A549 (cell line): ENCODE data around the gene ZNF655. TPM values are rescaled to one million over a fixed set of nuclear protein-coding genes. Genes with fewer than 3 reads are reported as not detected.
A peak's percentile ranks its signal among the peaks of the same experiment; 100 is the strongest.

Experiments
- ATAC-seq, 2 experiments: fragments of 200-7000 bp in 1 of 2; fragments of >200 bp in 1 of 2; cut with Nextera tagmentation in 1 of 2; cut with Tn5 transposase in 1 of 2; 3 replicates each; pipeline versions ENCODE4 v1.8.0 to v1.9.1; 2018 to 2020; ENCODE audit warnings: mild to moderate bottlenecking in 1 of 2, moderate library complexity in 1 of 2
- CTCF ChIA-PET: fragments of 300-600 bp; sonication (Branson Sonifier 250); formaldehyde crosslinking; extraction: SDS; loops from one replicate; lab custom pipeline; 2021; ENCODE audit warnings: antibody characterized with exemption, inconsistent platforms; lab: Yijun Ruan, JAX
- POLR2A ChIA-PET: fragments of 350-600 bp; formaldehyde crosslinking; extraction: SDS; loops from one replicate; lab custom pipeline; 2021; ENCODE audit warnings: antibody characterized with exemption, inconsistent platforms; lab: Yijun Ruan, JAX
- DNase-seq, 2 experiments: peaks; one replicate each; pipeline versions ENCODE4 v3.0.0 to v3.0.0-alpha.2; 2011 to 2016; ENCODE audit warnings: low read depth in 1 of 2, low spot score in 1 of 2
- FAIRE-seq: peaks from 2 replicates; lab custom pipeline; 2011; peaks lifted over from hg19 to GRCh38; lab: Jason Lieb, UNC
- H3K27ac ChIP-seq, 2 experiments: fragments of >200 bp; sonication (Bioruptor Twin); formaldehyde crosslinking; 3 replicates each; pipeline ENCODE4 v1.5.1; 2016 to 2017
- H3K4me1 ChIP-seq: fragments of >200 bp; sonication (Bioruptor Twin); formaldehyde crosslinking; 3 replicates; pipeline ENCODE4 v1.6.1; 2016
- H3K4me2 ChIP-seq: fragments of >200 bp; sonication (Bioruptor Twin); formaldehyde crosslinking; 3 replicates; pipeline ENCODE4 v1.6.1; 2016
- H3K4me3 ChIP-seq: fragments of >200 bp; sonication (Bioruptor Twin); formaldehyde crosslinking; 3 replicates; pipeline ENCODE4 v1.5.1; 2016
- H3K9me3 ChIP-seq: fragments of >200 bp; sonication (Bioruptor Twin); formaldehyde crosslinking; 3 replicates; pipeline ENCODE4 v1.6.1; 2016
- BHLHE40 ChIP-seq: IDR thresholded peaks from 2 replicates; pipeline ENCODE4 v1.6.1; 2012; ENCODE audit warnings: low read depth, low read length, inconsistent platforms
- EHMT2 ChIP-seq: fragments of 200-600 bp; sonication (generic); IDR thresholded peaks from 2 replicates; pipeline ENCODE4 v1.6.1; 2016; ENCODE audit warnings: antibody characterized with exemption, low read depth, mild to moderate bottlenecking, moderate library complexity
- EP300 ChIP-seq, 2 experiments: fragments of >200 bp; sonication (Bioruptor Twin); formaldehyde crosslinking; IDR thresholded peaks; 2 replicates in 1 of 2; 3 replicates in 1 of 2; pipeline ENCODE4 v1.6.1; 2016 to 2017
- ESRRA ChIP-seq: fragments of 150-350 bp; IDR thresholded peaks from 2 replicates; pipeline ENCODE4 v1.6.1; 2014; ENCODE audit warnings: mild to moderate bottlenecking, low read length, borderline replicate concordance
- FOXS1 ChIP-seq: fragments of 250-450 bp; sonication (Bioruptor Pico); IDR thresholded peaks from 2 replicates; pipeline ENCODE4 v1.5.0; 2020; ENCODE audit warnings: mild to moderate bottlenecking, moderate library complexity
- HEYL ChIP-seq: fragments of 250-450 bp; sonication (Bioruptor Pico); IDR thresholded peaks from 2 replicates; pipeline ENCODE4 v1.8.0; 2021; ENCODE audit warnings: mild to moderate bottlenecking, moderate library complexity
- HOXB5 ChIP-seq: fragments of 250-450 bp; sonication (Bioruptor Pico); IDR thresholded peaks from 2 replicates; pipeline ENCODE4 v1.5.0; 2020; ENCODE audit warnings: mild to moderate bottlenecking, moderate library complexity
- JUN ChIP-seq, 2 experiments: fragments of >200 bp; sonication (Bioruptor Twin); formaldehyde crosslinking; IDR thresholded peaks; 2 replicates in 1 of 2; 3 replicates in 1 of 2; pipeline ENCODE4 v1.6.1; 2016 to 2017
- KDM1A ChIP-seq: fragments of 200-600 bp; sonication (generic); IDR thresholded peaks from 2 replicates; pipeline ENCODE4 v1.6.1; 2016; ENCODE audit warnings: low read depth, mild to moderate bottlenecking
- MAZ ChIP-seq: fragments of 150-350 bp; IDR thresholded peaks from 2 replicates; pipeline ENCODE4 v1.6.1; 2014; ENCODE audit warnings: antibody characterized with exemption, low read depth, low read length, borderline replicate concordance
- MYC ChIP-seq: IDR thresholded peaks from 2 replicates; pipeline ENCODE4 v1.6.1; 2012; ENCODE audit warnings: mild to moderate bottlenecking, inconsistent platforms, low read length, improper control_type of control experiment, borderline replicate concordance
- NFE2L2 ChIP-seq: fragments of 150-350 bp; conservative IDR thresholded peaks from 2 replicates; pipeline ENCODE4 v1.6.1; 2014; ENCODE audit warnings: low read length
- NR3C1 ChIP-seq: fragments of >200 bp; sonication (Bioruptor Twin); formaldehyde crosslinking; IDR thresholded peaks from 3 replicates; pipeline ENCODE4 v1.6.1; 2017
- POLR2A ChIP-seq: IDR thresholded peaks from 2 replicates; pipeline ENCODE4 v1.6.1; 2012; ENCODE audit warnings: mild to moderate bottlenecking, low read length
- POLR2AphosphoS2 ChIP-seq: conservative IDR thresholded peaks from 2 replicates; pipeline ENCODE4 v1.6.1; 2012; ENCODE audit warnings: low read length, improper control_type of control experiment, inconsistent platforms
- RCOR1 ChIP-seq: fragments of 150-350 bp; IDR thresholded peaks from 2 replicates; pipeline ENCODE4 v1.6.1; 2014; ENCODE audit warnings: antibody characterized with exemption, low read length, low read depth
- RFX5 ChIP-seq: fragments of 450-650 bp; IDR thresholded peaks from 2 replicates; pipeline ENCODE4 v1.7.1; 2014; ENCODE audit warnings: antibody characterized with exemption, mild to moderate bottlenecking, moderate library complexity
- SMC3 ChIP-seq: fragments of >200 bp; sonication (Bioruptor Twin); formaldehyde crosslinking; IDR thresholded peaks from 3 replicates; pipeline ENCODE4 v1.6.1; 2018; ENCODE audit warnings: inconsistent platforms
- ZC3H11A ChIP-seq: fragments of 450-650 bp; IDR thresholded peaks from 2 replicates; pipeline ENCODE4 v1.6.1; 2014; ENCODE audit warnings: antibody characterized with exemption, mild to moderate bottlenecking
- ZNF302 ChIP-seq: fragments of 250-450 bp; sonication (Bioruptor Pico); IDR thresholded peaks from 2 replicates; pipeline ENCODE4 v1.9.0; 2021; ENCODE audit warnings: inconsistent platforms, mild to moderate bottlenecking, moderate library complexity
- WGBS: methylation state at CpG from one replicate; pipeline ENCODE4 v1.1.6; 2017; ENCODE audit errors: missing lambda C conversion rate; 5-methylcytosine and 5-hydroxymethylcytosine counted together
- polyA plus RNA-seq, 4 experiments: library from polyadenylated mRNA; depleted of rRNA in 3 of 4; stranded (reverse); fragments of >200 nt; fragmentation: RNase III in 1 of 4; extraction: RNeasy Plus Mini Kit Qiagen cat#74134 plus additional on column Dnase treatment in 1 of 4; gene quantifications; 2 replicates in 3 of 4; 3 replicates in 1 of 4; pipeline ENCODE4 v1.2.3, GENCODE V29; 2011 to 2017
- TF ChIP-seq, protein P1 (sequence below): fragments of 200-600 bp; sonication (generic); IDR thresholded peaks from 2 replicates; pipeline ENCODE4 v1.6.1; 2016; ENCODE audit warnings: antibody characterized with exemption, mild to moderate bottlenecking, moderate library complexity
- TF ChIP-seq, protein P2 (sequence below): fragments of 250-450 bp; sonication (Bioruptor Pico); IDR thresholded peaks from 2 replicates; pipeline ENCODE4 v1.5.0; 2020; ENCODE audit warnings: low read depth, mild to moderate bottlenecking, moderate library complexity
- TF ChIP-seq, protein P3 (sequence below): fragments of 150-350 bp; IDR thresholded peaks from 2 replicates; pipeline ENCODE4 v1.6.1; 2014; ENCODE audit warnings: low read depth, mild to moderate bottlenecking, low read length
- TF ChIP-seq, protein P4 (sequence below): fragments of >200 bp; sonication (Bioruptor Twin); formaldehyde crosslinking; IDR thresholded peaks from 3 replicates; pipeline ENCODE4 v1.5.1; 2016

The ZNF655 gene
- polyA plus RNA-seq, 2 of the 4 experiments (the other 2 are of a cell fraction) = 56.5 to 85.1 TPM

DNA sequence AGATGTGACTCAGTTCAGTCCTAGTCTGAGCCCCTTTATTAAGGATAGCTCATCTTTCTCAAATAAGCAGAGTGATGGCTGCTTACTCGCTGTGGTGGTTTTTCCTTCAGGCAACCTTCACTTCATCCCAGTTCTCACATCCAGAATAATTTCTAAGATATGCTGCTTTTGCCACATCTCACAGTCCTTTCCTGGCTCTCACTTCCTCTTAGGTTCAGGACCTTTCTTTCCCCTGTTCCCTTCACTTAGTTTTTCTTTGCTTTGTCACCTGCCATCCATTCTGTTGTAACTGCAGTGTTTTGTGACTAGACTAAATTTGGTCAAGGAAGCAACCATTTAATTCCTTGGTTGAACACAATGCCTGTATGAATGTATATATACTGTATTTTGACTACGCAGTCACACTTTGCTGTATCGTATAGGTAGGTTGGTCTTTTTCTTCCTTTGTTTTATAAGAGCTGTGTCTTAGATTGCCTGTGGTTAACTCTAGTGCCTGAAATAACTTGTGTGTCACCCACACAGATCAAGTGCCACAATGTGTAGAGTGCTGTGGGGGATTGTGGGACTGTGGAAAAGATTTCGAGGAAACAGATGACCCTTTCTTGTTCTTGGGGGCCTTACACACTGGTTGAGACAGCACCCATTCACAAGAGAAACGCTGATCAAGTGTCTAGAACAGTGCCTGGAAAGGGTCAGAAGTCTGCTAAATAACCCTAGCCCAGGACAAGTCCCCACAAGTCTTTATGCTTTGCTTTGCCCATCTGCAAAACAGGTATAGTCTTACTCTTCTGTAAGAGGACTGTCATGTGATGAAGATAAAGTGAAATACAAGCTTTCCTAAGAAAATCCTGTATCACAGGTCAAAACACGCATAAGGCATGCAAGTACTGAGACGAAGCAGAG is 2.6 kb downstream of the ZNF655 start:
- TF ChIP-seq FOXS1 (CRISPR knock-in tag) (no peak), RFX5 (no peak), RCOR1 (no peak), NFE2L2 (no peak), MYC (no peak), HOXB5 (no peak)
- TF ChIP-seq, protein P1, sequence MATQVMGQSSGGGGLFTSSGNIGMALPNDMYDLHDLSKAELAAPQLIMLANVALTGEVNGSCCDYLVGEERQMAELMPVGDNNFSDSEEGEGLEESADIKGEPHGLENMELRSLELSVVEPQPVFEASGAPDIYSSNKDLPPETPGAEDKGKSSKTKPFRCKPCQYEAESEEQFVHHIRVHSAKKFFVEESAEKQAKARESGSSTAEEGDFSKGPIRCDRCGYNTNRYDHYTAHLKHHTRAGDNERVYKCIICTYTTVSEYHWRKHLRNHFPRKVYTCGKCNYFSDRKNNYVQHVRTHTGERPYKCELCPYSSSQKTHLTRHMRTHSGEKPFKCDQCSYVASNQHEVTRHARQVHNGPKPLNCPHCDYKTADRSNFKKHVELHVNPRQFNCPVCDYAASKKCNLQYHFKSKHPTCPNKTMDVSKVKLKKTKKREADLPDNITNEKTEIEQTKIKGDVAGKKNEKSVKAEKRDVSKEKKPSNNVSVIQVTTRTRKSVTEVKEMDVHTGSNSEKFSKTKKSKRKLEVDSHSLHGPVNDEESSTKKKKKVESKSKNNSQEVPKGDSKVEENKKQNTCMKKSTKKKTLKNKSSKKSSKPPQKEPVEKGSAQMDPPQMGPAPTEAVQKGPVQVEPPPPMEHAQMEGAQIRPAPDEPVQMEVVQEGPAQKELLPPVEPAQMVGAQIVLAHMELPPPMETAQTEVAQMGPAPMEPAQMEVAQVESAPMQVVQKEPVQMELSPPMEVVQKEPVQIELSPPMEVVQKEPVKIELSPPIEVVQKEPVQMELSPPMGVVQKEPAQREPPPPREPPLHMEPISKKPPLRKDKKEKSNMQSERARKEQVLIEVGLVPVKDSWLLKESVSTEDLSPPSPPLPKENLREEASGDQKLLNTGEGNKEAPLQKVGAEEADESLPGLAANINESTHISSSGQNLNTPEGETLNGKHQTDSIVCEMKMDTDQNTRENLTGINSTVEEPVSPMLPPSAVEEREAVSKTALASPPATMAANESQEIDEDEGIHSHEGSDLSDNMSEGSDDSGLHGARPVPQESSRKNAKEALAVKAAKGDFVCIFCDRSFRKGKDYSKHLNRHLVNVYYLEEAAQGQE = no peak
- H3K4me2 ChIP-seq = peak overlapping the region; percentile 94
- CTCF ChIA-PET = interaction anchor here (0.9 kb wide), 1 partner anchor 356 kb away, joined by 3 read pairs; no protein-coding TSS in a partner anchor
- H3K9me3 ChIP-seq = no peaks in the 10 kb centered on the region
- no peak for ATAC-seq
- POLR2A ChIA-PET = interaction anchor here (1.0 kb wide), 1 partner anchor 55 kb away, joined by 3 read pairs; the partner anchor contains the start of gene ZSCAN25
- peak overlapping the region in 1 of 2 experiments; percentile 96; a peak in 4 of 6 replicates for H3K27ac ChIP-seq
- 91% methylated on average over 7 of the region's 7 CpGs for WGBS
- DNase-seq = no peak
- no peak for FAIRE-seq
- H3K4me3 ChIP-seq = no peak overlapping the region
- H3K4me1 ChIP-seq = peaks cover 59% of the 10 kb centered on the region

DNA sequence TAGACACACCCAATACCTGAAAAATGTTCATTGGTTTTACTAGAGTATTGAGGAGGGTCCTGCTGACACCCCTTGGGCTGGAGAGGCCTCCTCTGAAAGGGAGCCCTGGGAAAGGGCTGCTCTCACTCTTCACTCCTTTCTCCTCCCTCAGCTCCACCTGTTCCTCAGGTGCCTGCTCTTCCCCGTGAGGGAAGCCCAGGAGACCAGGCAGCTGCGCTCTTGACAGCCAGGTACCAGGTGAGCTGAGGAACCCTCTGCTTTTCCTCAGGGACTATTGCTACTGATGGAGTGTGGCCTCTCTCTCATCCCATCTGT is 3.3 kb downstream of the ZNF655 start:
- DNase-seq (no peak), FAIRE-seq (no peak), ATAC-seq (no peak)
- no peak for TF ChIP-seq EHMT2
- no peak for TF ChIP-seq JUN (IDR thresholded peaks at IDR 0.05)
- no peak for TF ChIP-seq ZNF302
- TF ChIP-seq POLR2AphosphoS2 = no peak
- TF ChIP-seq POLR2A = no peak
- TF ChIP-seq, protein P2, sequence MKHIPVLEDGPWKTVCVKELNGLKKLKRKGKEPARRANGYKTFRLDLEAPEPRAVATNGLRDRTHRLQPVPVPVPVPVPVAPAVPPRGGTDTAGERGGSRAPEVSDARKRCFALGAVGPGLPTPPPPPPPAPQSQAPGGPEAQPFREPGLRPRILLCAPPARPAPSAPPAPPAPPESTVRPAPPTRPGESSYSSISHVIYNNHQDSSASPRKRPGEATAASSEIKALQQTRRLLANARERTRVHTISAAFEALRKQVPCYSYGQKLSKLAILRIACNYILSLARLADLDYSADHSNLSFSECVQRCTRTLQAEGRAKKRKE (CRISPR knock-in tag) = no peak
- TF ChIP-seq SMC3 = no peak
- TF ChIP-seq KDM1A = no peak
- no peak for TF ChIP-seq EP300 (IDR thresholded peaks at IDR 0.05)
- TF ChIP-seq, protein P3, sequence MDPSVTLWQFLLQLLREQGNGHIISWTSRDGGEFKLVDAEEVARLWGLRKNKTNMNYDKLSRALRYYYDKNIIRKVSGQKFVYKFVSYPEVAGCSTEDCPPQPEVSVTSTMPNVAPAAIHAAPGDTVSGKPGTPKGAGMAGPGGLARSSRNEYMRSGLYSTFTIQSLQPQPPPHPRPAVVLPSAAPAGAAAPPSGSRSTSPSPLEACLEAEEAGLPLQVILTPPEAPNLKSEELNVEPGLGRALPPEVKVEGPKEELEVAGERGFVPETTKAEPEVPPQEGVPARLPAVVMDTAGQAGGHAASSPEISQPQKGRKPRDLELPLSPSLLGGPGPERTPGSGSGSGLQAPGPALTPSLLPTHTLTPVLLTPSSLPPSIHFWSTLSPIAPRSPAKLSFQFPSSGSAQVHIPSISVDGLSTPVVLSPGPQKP = no peak
- no peak for TF ChIP-seq ESRRA
- TF ChIP-seq ZC3H11A = no peak
- TF ChIP-seq MAZ = no peak
- TF ChIP-seq BHLHE40 = no peak
- TF ChIP-seq HOXB5 = no peak
- no peak for TF ChIP-seq HEYL (CRISPR knock-in tag)
- TF ChIP-seq, protein P4, sequence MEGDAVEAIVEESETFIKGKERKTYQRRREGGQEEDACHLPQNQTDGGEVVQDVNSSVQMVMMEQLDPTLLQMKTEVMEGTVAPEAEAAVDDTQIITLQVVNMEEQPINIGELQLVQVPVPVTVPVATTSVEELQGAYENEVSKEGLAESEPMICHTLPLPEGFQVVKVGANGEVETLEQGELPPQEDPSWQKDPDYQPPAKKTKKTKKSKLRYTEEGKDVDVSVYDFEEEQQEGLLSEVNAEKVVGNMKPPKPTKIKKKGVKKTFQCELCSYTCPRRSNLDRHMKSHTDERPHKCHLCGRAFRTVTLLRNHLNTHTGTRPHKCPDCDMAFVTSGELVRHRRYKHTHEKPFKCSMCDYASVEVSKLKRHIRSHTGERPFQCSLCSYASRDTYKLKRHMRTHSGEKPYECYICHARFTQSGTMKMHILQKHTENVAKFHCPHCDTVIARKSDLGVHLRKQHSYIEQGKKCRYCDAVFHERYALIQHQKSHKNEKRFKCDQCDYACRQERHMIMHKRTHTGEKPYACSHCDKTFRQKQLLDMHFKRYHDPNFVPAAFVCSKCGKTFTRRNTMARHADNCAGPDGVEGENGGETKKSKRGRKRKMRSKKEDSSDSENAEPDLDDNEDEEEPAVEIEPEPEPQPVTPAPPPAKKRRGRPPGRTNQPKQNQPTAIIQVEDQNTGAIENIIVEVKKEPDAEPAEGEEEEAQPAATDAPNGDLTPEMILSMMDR = no peak
- no peak for TF ChIP-seq NR3C1
- CTCF ChIA-PET = interaction anchor here (0.9 kb wide), 1 partner anchor 355 kb away, joined by 3 read pairs; no protein-coding TSS in a partner anchor
- POLR2A ChIA-PET = interaction anchor here (1.0 kb wide), 1 partner anchor 55 kb away, joined by 3 read pairs; the partner anchor contains the start of gene ZSCAN25
- peak overlapping the region; percentile 15 to 96; a peak in 4 of 6 replicates for H3K27ac ChIP-seq
- no peaks in the 10 kb centered on the region for H3K9me3 ChIP-seq
- H3K4me1 ChIP-seq = peaks cover 59% of the 10 kb centered on the region
- peak overlapping the region; percentile 74 for H3K4me2 ChIP-seq
- WGBS = 82% methylated on average over 2 of the region's 2 CpGs
- no peak overlapping the region for H3K4me3 ChIP-seq
